GM21381 (cell line): Measurements from ENCODE around the gene PTPRF.
"Not testable (repeated sequence)": the region's sequence is repeated elsewhere in the genome, so short reads cannot be mapped to it uniquely, and the experiment has no call there.

ENCODE experiments used
- ATAC-seq: cut with Tn5 transposase; IDR thresholded peaks from one replicate; pipeline ENCODE4 v1.9.1; 2021; ENCODE audit warnings: mild to moderate bottlenecking, moderate library complexity; ENCODE audit not compliant: unreplicated experiment

Gene PTPRF

GRCh38 chr1:43622471-43622870 is 91.8 kb downstream of the PTPRF start:
- ATAC-seq, result no peak

GRCh38 chr1:43622901-43623780 is 92.5 kb downstream of the PTPRF start:
- ATAC-seq, result no peak

DNA sequence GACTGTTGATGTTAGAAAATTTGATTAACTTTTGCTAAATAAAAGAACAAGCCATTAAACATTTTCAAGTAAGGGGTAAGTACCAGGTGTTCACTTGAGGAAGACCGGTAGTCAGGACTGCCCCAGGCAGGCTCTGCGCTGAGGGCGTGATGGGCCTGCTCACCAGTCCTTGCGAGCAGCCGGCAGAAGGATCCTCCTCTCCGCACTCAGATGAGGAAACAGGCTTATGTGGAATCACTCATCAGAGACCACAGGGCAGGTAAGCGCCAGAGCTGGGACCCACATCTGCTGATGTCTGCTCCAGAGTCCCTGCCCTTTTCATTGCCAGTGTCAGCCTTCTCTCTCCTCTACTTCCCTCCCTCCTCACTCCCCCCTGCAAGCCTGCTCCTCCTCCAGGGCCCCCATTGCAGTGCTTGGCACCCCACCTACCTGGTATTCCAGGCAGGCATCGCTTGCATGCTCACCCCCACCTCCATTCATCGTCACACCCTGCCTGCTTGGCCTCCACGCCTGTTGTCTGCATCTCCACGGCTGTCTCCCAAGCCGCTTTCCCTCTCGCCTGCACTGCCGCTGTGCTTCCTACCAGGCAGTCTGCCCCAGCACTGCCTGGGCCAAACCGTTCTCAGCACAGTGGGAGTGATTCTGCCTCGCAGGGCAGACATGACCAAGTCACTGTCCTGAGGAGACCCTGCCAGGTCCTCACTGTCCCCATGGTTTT is 94.5 kb downstream of the PTPRF start:
- ATAC-seq, result no peak

GRCh38 chr1:43632135-43632670 is 101.5 kb downstream of the PTPRF start:
- no peak for ATAC-seq

DNA sequence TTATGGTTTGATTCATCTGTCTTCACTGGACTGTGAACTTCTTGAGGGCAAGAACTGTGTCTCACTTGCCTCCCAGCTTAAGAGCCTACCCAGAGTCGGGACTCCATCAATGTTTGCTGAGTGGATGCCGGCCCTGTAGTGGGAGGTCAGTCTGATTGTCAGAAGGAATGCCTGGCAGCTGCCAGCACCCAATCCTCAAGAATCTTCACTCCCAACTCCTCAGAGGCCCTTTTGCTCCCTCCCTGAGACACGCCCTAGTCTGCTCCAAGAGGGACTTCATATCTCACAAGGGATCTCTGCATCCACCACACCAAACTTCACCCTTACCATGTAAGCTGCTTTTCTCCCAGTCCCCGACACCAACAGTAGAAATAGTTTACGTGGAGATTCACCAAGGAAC is 104.0 kb downstream of the PTPRF start:
- ATAC-seq, result no peak

DNA sequence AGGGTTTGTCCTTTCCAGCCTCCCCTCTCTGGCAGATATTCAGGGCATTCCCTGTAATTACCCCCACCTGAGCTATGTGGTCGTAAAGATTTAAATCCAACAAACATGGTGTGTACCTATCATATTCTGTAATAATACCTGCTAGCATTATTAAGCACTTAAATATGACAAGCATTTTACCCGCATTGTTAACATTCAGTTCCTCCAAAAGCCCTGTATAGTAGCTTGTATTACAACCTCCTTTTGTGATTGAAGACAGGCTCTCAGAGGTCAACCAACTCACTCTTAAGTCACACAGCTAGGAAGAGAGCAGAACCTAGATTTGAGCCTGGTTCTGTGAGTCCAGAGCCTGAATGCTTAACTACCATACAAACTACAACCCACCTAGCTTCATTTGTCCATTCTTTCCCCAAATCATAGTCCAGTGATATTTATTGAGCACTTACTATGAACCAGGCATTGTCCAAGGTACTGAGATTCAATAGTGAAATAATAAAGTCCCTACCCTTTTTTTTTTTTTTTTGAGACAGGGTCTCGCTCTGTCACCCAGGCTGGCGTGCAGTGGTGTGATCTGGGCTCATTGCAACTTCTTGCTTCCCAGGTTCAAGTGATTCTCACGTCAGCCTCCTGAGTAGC is 105.4 kb downstream of the PTPRF start:
- ATAC-seq, result no peak

- ATAC-seq, result no peak
Measured at GRCh38 chr1:43637267-43637666, 106.6 kb downstream of the PTPRF start.

GRCh38 chr1:43638381-43638780 is 107.7 kb downstream of the PTPRF start:
- not testable (repeated sequence) for ATAC-seq

- ATAC-seq, result no peak
Measured at GRCh38 chr1:43639976-43640794, 109.5 kb downstream of the PTPRF start.

GRCh38 chr1:43644558-43644957 is 113.9 kb downstream of the PTPRF start:
- ATAC-seq, result no peak

DNA sequence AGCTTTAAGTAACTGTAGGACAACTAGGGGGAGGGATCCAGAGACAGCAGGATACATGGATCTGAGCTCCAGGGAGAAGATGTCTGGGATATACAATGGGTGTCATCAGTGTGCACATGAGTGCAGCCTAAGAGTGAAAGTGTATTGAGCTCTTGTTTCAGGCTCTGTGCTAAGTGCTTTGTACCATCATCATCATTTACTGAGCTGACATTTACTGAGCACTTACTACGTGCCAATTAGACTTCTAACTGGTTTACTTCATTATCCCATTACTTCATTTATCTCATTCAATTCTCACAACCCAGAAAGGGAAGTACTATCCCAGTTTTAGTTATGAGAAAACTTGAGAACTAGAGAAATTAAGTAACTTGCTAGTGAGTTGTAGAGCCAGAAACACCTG is 114.8 kb downstream of the PTPRF start:
- no peak for ATAC-seq

DNA sequence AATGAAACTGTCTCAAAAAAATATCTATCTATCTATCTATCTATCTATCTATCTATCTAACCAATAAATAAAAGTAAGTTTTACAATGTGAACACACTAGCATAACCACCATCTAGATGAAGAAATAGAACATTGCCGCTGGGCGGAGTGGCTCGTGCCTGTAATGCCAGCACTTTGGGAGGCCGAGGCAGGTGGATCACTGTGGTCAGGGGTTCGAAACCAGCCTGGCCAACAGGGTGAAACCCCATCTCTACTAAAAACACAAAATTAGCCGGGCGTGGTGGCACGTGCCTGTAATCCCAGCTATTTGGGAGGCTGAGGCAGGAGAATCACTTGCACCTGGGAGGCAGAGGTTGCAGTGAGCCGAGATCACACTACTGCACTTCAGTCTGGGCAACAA is 116.6 kb downstream of the PTPRF start:
- ATAC-seq, result not testable (repeated sequence)

GRCh38 chr1:43648221-43648847 is 117.7 kb downstream of the PTPRF start:
- ATAC-seq, result no peak

DNA sequence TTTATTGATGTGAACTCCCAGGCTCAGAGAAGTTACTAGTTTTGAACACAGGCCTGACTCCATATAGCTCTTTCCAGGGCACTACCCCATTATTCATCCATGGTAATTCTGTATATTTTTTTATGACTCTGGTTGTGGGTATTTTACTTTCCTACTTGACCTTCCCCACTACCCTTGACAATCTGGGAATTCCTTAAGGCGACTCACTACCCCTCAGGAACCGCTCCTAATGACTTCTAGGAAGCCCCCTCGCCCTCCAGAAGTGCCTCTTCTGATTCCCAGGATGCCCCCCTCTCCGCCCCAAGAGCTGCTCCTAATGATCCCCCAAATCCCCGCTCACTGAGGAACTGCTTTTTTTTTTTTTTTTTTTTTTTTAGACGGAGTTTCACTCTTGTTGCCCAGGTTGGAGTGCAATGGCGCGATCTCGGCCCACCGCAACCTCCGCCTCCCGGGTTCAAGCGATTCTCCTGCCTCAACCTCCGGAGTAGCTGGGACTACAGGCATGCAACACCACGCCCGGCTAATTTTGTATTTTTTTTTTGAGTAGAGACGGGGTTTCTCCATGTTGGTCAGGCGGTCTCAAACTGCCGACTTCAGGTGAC is 118.3 kb downstream of the PTPRF start:
- no peak for ATAC-seq

- peak; percentile 53 for ATAC-seq
Measured at GRCh38 chr1:43650310-43651085, 119.8 kb downstream of the PTPRF start.

GRCh38 chr1:43651188-43651587 is 120.5 kb downstream of the PTPRF start:
- ATAC-seq, result no peak

DNA sequence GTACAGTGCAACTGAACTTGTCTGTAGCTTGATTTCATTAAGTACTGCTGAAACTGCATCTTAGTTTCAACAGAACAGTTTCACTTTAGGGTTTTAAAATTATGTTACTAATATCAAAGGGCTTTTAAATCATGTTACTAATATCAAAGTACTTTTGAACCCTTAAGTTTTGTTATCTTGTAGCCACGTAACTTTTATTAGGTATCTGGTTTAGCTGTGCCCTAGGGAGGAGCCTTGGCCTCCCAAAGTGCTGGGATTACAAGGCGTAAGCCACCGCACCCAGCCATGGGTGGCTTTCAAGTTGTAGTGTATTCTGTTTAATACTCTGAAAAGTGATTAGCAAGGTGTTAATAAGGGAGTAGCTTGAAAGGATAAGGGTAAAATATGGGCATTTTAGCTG is 121.2 kb downstream of the PTPRF start:
- ATAC-seq, result no peak

- no peak for ATAC-seq
Measured at GRCh38 chr1:43653339-43653738, 122.7 kb downstream of the PTPRF start.

DNA sequence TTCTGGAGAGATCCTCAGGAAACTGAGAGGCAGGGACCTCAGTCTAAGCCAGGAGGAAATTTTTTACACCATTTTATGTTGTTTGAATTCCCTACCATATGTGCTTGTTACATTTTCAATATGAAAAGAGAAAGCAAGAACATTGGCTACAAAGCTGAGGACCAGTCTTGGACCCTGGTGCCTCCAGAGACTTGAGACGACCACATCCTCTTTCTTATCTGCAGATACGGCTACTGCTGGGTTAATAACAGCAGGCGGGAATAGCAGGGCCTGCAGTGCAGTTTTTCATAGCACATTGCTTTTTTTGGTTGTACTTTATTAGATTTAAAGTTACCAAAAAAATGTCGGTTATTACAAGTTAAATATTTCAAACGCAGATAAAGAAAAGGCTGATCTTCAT is 123.2 kb downstream of the PTPRF start:
- ATAC-seq, result no peak
